H1 (cell line): Measurements from ENCODE around the gene AP2A2. TPM values are rescaled to one million over a fixed set of nuclear protein-coding genes. Genes with fewer than 3 reads are reported as not detected.

ENCODE experiments used
- GABPA ChIP-seq: IDR thresholded peaks from 2 replicates; pipeline ENCODE4 v1.6.1; 2011; ENCODE audit warnings: mild to moderate bottlenecking, low read length, moderate library complexity, borderline replicate concordance; ENCODE audit not compliant: insufficient read depth
- KDM4A ChIP-seq: IDR thresholded peaks from one replicate; pipeline ENCODE4 v1.7.1; 2012; ENCODE audit warnings: low read depth, mild to moderate bottlenecking, moderate library complexity, low read length, inconsistent platforms; ENCODE audit not compliant: severe bottlenecking
- SAP30 ChIP-seq: fragments of 300-600 bp; sonication (generic); IDR thresholded peaks from 2 replicates; pipeline ENCODE4 v1.7.1; 2012; ENCODE audit warnings: low read length, moderate library complexity, mild to moderate bottlenecking, inconsistent platforms; ENCODE audit not compliant: insufficient read depth, insufficient replicate concordance
- TAF1 ChIP-seq: IDR thresholded peaks from 2 replicates; pipeline ENCODE4 v1.6.1; 2011; ENCODE audit warnings: mild to moderate bottlenecking, low read depth, low read length
- YY1 ChIP-seq: IDR thresholded peaks from 2 replicates; pipeline ENCODE4 v1.6.1; 2011; ENCODE audit warnings: low read depth, mild to moderate bottlenecking, low read length
- ZNF274 ChIP-seq: IDR thresholded peaks from 2 replicates; pipeline ENCODE4 v1.7.0; 2012; ENCODE audit warnings: low read length, borderline replicate concordance; ENCODE audit errors: extremely low read depth
- polyA plus RNA-seq, 7 experiments: library from polyadenylated mRNA; depleted of rRNA in 3 of 7; stranded (reverse) in 5 of 7; unstranded in 2 of 7; fragments of >200 nt in 5 of 7; fragments of 200-250 nt in 2 of 7; gene quantifications; 1 replicate in 5 of 7; 2 replicates in 1 of 7; 4 replicates in 1 of 7; pipeline versions ENCODE4 v1.2.1 to v1.2.3, GENCODE V29; 2011 to 2013; ENCODE audit warnings: missing spikeins in 2 of 7, mixed read lengths in 2 of 7
- total RNA-seq: library from RNA; stranded (reverse); fragmentation: NEBNext Ultra II Directional; extraction: Animal tissue kit (Norgen Biotek cat#: 25700); gene quantifications from 2 replicates; pipeline ENCODE4 v1.2.1, GENCODE V29; 2021
- TF ChIP-seq, protein P1 (sequence below), 3 experiments: IDR thresholded peaks; 1 replicate in 2 of 3; 2 replicates in 1 of 3; pipeline versions ENCODE4 v1.5.1 to v1.6.1; 2011; ENCODE audit warnings: low read length in 3 of 3, mild to moderate bottlenecking in 3 of 3, inconsistent platforms in 2 of 3, low read depth in 1 of 3, moderate library complexity in 1 of 3; ENCODE audit not compliant: insufficient read depth in 1 of 3; ENCODE audit errors: control extremely low read depth in 1 of 3
- TF ChIP-seq, protein P2 (sequence below): IDR thresholded peaks from 2 replicates; pipeline ENCODE4 v1.6.1; 2012; ENCODE audit warnings: low read length, inconsistent platforms

AP2A2 gene
- total and polyA plus RNA-seq, 2 of the 8 experiments (the other 6 are each of a cell fraction or from before 2014, with no cell fraction given) = 50.0 to 65.0 TPM

DNA sequence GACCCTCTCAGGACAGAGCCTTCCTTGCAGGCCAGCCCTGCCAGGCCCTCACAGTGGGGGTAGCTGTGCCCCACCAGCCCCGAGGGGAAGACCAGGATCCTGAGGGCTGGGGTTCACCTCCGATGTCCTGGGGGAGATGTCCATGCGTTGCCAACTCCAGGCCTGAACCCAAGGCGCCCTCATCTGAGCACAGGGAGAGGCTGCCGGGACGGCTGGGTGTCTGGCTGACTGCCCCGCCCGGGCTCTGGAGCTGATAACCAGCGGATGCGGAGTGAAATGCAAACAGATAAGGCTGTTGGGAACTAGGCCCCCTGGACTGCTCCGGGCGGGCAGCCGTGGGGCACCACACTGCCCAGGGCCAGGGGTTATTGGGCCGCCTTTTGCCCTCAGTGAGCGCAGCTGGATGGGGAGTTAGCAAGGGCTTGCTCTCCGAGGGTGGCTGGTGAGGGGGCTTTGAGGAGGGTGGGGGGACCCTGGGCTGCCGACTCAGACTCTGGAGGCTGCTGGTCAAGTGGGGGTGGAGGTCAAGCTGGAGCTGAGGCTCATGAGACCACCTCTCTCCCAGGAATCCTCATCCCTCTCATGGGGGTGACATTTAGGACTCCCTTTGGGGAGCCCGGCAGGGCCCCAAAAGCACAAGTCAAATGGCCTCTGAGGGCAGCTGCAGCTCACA lies 116.4 kb downstream of the AP2A2 start (continued):
- TF ChIP-seq, protein P1, sequence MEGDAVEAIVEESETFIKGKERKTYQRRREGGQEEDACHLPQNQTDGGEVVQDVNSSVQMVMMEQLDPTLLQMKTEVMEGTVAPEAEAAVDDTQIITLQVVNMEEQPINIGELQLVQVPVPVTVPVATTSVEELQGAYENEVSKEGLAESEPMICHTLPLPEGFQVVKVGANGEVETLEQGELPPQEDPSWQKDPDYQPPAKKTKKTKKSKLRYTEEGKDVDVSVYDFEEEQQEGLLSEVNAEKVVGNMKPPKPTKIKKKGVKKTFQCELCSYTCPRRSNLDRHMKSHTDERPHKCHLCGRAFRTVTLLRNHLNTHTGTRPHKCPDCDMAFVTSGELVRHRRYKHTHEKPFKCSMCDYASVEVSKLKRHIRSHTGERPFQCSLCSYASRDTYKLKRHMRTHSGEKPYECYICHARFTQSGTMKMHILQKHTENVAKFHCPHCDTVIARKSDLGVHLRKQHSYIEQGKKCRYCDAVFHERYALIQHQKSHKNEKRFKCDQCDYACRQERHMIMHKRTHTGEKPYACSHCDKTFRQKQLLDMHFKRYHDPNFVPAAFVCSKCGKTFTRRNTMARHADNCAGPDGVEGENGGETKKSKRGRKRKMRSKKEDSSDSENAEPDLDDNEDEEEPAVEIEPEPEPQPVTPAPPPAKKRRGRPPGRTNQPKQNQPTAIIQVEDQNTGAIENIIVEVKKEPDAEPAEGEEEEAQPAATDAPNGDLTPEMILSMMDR (IDR thresholded peaks at IDR 0.05; ENCODE audit: control extremely low read depth in 1 of 3, insufficient read depth in 1 of 3, low read depth in 1 of 3, low read length in 3 of 3) = no peak
- TF ChIP-seq, protein P2, sequence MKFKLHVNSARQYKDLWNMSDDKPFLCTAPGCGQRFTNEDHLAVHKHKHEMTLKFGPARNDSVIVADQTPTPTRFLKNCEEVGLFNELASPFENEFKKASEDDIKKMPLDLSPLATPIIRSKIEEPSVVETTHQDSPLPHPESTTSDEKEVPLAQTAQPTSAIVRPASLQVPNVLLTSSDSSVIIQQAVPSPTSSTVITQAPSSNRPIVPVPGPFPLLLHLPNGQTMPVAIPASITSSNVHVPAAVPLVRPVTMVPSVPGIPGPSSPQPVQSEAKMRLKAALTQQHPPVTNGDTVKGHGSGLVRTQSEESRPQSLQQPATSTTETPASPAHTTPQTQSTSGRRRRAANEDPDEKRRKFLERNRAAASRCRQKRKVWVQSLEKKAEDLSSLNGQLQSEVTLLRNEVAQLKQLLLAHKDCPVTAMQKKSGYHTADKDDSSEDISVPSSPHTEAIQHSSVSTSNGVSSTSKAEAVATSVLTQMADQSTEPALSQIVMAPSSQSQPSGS = no peak
- TF ChIP-seq SAP30 (no peak), YY1 (no peak), ZNF274 (no peak), GABPA (no peak), TAF1 (no peak), KDM4A (no peak)
